ENCODE measurements around the gene SYNGR1. TPM values are rescaled to one million over a fixed set of nuclear protein-coding genes. Genes with fewer than 3 reads are reported as not detected.

Gene SYNGR1
- total and polyA plus RNA-seq, 2 donors: 13.3 to 54.6 TPM

- H3K36me3 ChIP-seq (ENCODE audit: insufficient read depth): peaks cover 7% of the 10 kb centered on the region
Measured at GRCh38 chr22:39431821-39432251, 82.0 kb downstream of the SYNGR1 start.

GRCh38 chr22:39432361-39432811 lies 82.6 kb downstream of the SYNGR1 start:
- WGBS: 82% methylated on average over 10 of the region's 10 CpGs
- DNase-seq (ENCODE audit: extremely low spot score): no peak
- H3K27ac ChIP-seq (ENCODE audit: low read depth): no peak overlapping the region
- no peak overlapping the region for H3K4me3 ChIP-seq (ENCODE audit: low read depth, low read length)
- H3K36me3 ChIP-seq (ENCODE audit: insufficient read depth): peaks cover 7% of the 10 kb centered on the region
- H3K4me1 ChIP-seq (ENCODE audit: insufficient read depth): no peaks in the 10 kb centered on the region

More at GRCh38 chr22:39431821-39432251, 82.0 kb downstream of the SYNGR1 start:
- 62% methylated on average over 8 of the region's 8 CpGs for WGBS
- H3K27ac ChIP-seq (ENCODE audit: low read depth): peak overlapping the region; percentile 33
- no peaks in the 10 kb centered on the region for H3K4me1 ChIP-seq (ENCODE audit: insufficient read depth)
- no peak for DNase-seq (ENCODE audit: extremely low spot score)
- no peak overlapping the region for H3K4me3 ChIP-seq (ENCODE audit: low read depth, low read length)

- peaks cover 7% of the 10 kb centered on the region for H3K36me3 ChIP-seq (ENCODE audit: insufficient read depth)
- no peak for DNase-seq (ENCODE audit: extremely low spot score)
- WGBS: 82% methylated on average over 31 of the region's 31 CpGs
- H3K4me3 ChIP-seq (ENCODE audit: low read depth, low read length): no peak overlapping the region
- no peaks in the 10 kb centered on the region for H3K4me1 ChIP-seq (ENCODE audit: insufficient read depth)
- no peak overlapping the region for H3K27ac ChIP-seq (ENCODE audit: low read depth)
Measured at GRCh38 chr22:39433476-39434242, 83.9 kb downstream of the SYNGR1 start.

- WGBS: 74% methylated on average over 18 of the region's 18 CpGs
- Histone ChIP-seq H3K4me3 (ENCODE audit: low read depth, low read length) (no peak overlapping the region), H3K4me1 (ENCODE audit: insufficient read depth) (no peaks in the 10 kb centered on the region), H3K27ac (ENCODE audit: low read depth) (no peak overlapping the region), H3K36me3 (ENCODE audit: insufficient read depth) (peaks cover 7% of the 10 kb centered on the region)
- DNase-seq (ENCODE audit: extremely low spot score): no peak
Measured at GRCh38 chr22:39434243-39434653, 84.5 kb downstream of the SYNGR1 start.

- H3K36me3 ChIP-seq (ENCODE audit: insufficient read depth): peaks cover 7% of the 10 kb centered on the region
- H3K27ac ChIP-seq (ENCODE audit: low read depth): no peak overlapping the region
- DNase-seq (ENCODE audit: extremely low spot score): no peak
- H3K4me1 ChIP-seq (ENCODE audit: insufficient read depth): no peaks in the 10 kb centered on the region
- no peak overlapping the region for H3K4me3 ChIP-seq (ENCODE audit: low read depth, low read length)
- 83% methylated on average over 6 of the region's 6 CpGs for WGBS
Measured at GRCh38 chr22:39434721-39435120, 84.9 kb downstream of the SYNGR1 start.

Small RNAs within 50 kb of the gene (small RNA-seq; reads per million reads assigned to genes)
- gene SNORD43 (not detected), gene SNORD83A (4,248 reads per million, percentile 100 among the genes with 10 or more reads in this experiment), gene SNORD83B (not detected)

Other genes with a start within 250 kb of the SYNGR1 start
- 11.6 TPM for gene CBX7, start 197.3 kb upstream of the SYNGR1 start, total RNA-seq
- gene CBX7, start 197.3 kb upstream of the SYNGR1 start, polyA plus RNA-seq: 154 TPM
- gene PDGFB, start 105.0 kb upstream of the SYNGR1 start, total RNA-seq: 5.8 TPM
- 12.3 TPM for gene PDGFB, start 105.0 kb upstream of the SYNGR1 start, polyA plus RNA-seq
- gene RPL3, start 30.4 kb upstream of the SYNGR1 start, total RNA-seq: 1,908 TPM
- gene RPL3, start 30.4 kb upstream of the SYNGR1 start, polyA plus RNA-seq: 4,002 TPM
- 12.6 TPM for gene TAB1, start 49.8 kb downstream of the SYNGR1 start, total RNA-seq
- gene TAB1, start 49.8 kb downstream of the SYNGR1 start, polyA plus RNA-seq: 34.7 TPM
- 4.2 TPM for gene MGAT3, start 107.0 kb downstream of the SYNGR1 start, total RNA-seq
- gene MGAT3, start 107.0 kb downstream of the SYNGR1 start, polyA plus RNA-seq: 4.8 TPM
- gene MIEF1, start 152.3 kb downstream of the SYNGR1 start, total RNA-seq: 12.2 TPM
- 18.4 TPM for gene MIEF1, start 152.3 kb downstream of the SYNGR1 start, polyA plus RNA-seq
- gene ATF4, start 170.6 kb downstream of the SYNGR1 start, total RNA-seq: 154 TPM
- 633 TPM for gene ATF4, start 170.6 kb downstream of the SYNGR1 start, polyA plus RNA-seq
- gene RPS19BP1, start 182.8 kb downstream of the SYNGR1 start, total RNA-seq: 20.0 TPM
- gene RPS19BP1, start 182.8 kb downstream of the SYNGR1 start, polyA plus RNA-seq: 147 TPM
- 0.11 TPM for gene CACNA1I, start 220.8 kb downstream of the SYNGR1 start, total RNA-seq
- 0.14 TPM for gene CACNA1I, start 220.8 kb downstream of the SYNGR1 start, polyA plus RNA-seq

Measured in urinary bladder (tissue), 4 donors.